HG03196 (cell line): Measurements from ENCODE around the gene FAXC.
A peak's percentile ranks its signal among the peaks of the same experiment; 100 is the strongest.

Experiments used
- ATAC-seq: cut with Tn5 transposase; IDR thresholded peaks from one replicate; pipeline ENCODE4 v1.9.1; 2021; ENCODE audit not compliant: unreplicated experiment

FAXC gene

DNA sequence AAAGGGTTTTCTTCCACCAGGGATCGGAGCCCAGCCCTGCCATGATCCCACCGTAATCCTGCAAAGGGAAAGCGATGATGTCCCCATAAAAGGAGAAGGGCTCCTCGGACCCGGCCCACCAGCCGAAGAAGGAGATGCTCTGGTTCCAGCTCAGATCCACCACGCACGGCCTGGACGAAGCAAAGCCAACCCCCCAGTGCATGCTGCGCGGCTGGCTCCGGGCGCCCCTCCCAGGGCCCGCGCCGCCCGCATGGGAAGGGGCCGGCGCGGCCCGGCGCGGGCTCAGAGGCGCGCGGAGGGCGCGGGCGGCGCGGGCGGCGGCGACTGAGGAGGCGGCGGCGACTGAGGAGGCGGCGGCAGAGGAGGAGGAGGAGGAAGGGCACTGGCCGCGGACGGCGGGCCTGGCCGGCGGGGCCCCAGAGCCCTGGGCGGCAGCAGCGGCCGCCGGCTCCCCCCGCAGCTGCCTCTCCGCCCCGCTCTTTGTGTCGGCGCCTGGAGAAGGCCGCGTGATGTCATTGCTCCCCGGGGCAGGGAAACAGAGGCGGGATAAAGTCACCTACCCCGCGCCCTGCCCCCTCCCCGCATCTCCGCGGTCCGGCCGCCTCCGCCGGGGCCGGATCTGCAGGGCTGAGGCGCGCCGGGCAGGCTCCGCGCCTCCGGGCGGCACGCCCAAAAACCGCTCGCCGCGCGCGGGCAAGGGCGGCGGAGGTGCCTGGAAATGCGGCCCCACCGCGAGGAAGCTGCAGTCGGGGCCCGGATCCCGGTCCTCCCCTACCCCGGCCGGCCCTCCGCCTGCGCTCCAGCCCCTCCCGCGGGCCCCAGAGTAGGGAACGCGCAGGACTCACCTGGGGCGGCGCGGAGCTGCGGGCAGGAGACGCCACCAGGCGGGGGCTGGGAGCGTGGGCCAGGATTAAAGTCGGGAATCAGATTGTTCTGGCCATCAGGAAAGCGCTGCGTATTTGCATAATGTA is at the start of gene FAXC:
FAXC (minus strand) TSS at position 504 of the 971 bp plus-strand sequence; CDS start at position 202, 302 bp downstream.
- ATAC-seq = peak; percentile 42

DNA sequence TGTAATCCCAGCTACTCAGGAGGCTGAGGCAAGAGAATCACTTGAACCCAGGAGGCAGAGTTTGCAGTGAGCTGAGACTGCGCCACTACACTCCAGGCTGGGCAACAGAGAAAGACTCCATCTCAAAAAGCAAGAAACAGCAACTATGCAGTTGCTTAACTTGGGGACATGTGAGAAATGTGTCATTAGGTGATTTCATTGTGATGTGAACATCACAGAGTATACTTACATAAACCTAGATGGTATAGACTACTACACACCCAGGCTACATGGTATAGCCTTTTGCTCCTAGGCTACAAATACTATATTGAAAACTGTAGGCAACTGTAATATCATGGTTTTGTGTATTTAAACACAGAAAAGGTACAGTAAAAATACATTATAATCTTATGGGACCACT is 47.8 kb upstream of the FAXC start:
- no peak for ATAC-seq

DNA sequence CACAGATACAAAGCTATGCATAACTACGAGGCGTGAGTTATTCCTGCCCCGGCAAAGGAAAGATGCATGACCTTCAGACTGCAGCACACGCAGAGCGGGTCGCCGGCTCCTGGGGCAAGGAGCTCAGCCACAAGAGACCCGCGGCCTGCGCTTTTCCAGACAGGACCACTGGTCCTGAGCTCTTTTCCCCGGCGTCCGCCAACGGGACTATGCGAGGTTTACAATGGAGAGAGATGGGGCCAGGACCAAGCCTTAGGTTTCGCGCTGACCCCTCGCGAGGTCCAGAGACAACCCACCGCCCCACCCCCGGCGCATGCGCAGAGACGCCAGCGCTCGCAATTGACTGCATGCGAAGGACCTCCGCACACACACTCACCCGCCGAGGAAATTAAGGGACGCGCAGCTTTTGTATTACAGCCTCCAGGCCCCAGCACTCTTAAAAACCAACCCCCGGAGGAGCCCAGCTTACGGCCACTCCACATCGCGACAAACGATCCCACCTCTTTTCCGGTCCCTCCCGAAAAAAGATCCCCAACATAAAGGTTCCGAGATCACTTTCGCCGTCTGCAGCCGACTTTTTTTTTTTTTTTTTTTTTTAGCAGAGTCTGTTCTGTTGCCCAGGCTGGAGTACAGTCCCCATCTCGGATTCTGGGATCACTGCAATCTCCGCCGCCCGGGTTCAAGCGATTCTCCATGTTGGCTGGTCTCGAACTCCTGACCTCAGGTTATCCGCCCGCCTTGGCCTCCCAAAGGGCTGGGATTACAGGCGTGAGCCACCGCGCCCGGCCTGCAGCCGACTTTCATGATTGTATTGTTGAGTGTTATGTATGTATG is 44.4 kb upstream of the FAXC start, which contains the start of gene COQ3:
COQ3 (minus strand) TSS at position 498 of the 834 bp plus-strand sequence; CDS start at position 482, 16 bp downstream.
- ATAC-seq = peak; percentile 77

DNA sequence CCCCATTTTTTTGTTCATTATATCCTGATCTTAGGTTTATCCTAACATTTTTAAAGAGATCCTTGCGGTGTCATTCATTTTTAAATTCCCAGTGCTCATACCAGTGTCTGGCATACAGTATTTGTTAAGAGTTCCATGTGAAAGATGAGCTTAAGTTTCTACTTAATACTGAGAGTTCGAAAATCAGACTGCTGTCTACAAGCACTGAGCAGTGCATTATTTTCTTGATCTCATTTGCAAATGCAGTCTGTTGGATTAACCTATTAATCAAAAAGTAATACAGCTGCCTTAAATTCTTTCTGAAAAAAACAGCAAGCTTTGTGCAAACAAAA is 43.9 kb upstream of the FAXC start:
- peak; percentile 22 for ATAC-seq

DNA sequence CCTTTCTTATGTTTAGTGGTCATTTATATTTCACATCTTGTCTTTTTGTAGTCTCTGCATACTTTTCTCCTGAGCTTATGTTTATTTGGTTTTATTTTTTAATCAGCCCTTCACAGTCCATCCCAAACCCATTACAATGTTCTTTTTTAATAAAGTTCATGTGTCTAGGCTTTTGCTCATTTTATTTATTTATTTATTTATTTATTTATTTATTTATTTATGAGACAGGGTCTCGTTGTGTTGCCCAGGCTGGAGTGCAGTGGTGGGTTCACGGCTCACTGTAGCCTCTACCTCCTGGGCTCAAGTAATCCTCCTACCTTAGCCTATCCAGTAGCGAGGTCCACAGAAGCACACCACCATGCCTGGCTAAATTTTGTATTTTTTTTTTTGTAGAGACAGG is 41.4 kb upstream of the FAXC start:
- no peak for ATAC-seq

DNA sequence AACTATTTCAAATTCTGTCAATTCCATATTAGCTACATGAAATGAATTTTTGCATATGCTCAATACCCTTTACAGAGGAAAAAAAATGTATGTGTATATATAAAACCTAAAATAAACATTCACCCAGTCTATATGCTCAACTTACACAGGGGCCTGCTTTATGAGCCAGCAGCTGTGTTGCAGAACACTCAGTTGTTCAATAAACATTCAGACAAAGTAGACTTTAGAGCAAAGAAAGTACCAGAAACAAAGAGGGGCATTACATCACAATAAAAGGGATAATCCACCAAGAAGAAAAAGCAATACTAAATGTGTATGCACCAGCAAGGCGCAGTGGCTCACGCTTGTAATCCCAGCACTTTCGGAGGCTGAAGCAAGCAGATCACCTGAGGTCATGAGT is 35.0 kb upstream of the FAXC start:
- ATAC-seq = no peak

DNA sequence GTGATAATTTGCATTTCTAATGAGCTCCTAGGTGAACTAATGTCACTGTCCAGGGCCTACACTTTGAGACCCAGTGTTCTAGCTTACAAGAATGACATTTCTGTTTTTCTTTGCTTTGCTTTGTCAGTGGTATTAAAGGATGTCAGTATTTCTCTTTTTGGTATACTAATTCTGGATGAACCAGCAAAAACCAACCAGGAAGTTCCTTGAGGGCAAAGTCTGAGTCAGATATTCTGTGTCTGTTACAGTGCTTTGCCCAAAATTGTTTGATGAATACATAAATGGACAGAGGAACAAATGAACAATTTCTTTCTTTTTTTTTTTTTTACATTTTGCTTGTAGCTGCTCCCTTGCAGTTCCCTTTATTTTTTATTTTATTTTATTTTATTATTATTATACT is 29.2 kb upstream of the FAXC start:
- no peak for ATAC-seq

DNA sequence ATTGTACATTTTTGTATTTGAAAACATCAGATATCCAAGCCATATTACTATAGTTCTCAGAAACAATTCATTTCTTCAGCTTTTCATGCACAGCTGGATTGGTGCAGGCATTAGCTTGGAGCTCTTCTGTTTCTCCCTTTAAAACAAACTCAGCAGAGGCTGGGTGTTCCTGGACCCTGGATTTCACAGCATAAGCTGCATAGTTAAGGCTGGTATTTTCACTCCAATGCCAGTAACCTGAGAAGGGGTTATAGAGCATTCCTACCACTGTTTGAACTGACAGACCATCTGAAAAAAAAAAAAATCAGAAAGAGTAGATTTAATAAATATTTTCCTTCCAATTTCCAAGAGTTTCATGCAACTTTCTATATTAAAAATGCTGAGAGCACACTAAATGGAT is 20.1 kb upstream of the FAXC start:
- no peak for ATAC-seq

DNA sequence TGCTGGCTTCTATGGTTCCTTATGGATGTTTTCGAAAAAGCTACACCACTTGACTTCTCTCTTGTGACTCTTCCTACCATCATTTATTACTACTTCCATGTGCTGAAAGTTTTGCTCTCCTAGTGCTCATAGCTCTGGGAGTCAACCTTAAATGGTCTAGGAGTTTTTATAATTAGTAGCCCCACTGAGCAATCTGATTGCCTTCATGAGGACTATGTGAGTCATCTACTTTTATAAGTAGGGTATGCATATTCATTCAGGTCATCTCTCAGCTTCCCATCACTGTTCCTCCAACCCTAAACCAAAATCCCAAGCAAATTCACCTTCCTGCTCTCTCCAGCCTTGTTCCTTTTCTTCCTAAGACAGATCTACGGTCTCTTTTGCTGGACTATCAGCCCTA is 17.4 kb upstream of the FAXC start:
- no peak for ATAC-seq

DNA sequence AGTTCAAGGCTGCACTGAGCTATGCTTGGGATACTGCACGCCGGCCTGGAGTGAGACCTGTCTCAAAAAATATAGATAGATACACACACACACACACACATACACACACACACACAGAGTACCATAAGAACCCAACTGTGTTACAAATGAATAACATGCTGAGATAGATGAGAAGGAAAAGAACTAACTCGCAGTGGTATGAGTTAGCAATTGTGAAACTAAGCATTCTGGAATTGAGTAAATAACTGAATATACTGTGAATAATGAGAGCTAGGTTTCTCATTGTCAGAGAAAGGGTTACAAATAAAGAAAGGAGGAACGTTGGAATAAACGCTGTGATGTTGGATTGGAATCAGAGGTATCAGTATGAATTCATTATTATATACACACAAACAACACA is 14.6 kb upstream of the FAXC start:
- peak; percentile 72 for ATAC-seq

DNA sequence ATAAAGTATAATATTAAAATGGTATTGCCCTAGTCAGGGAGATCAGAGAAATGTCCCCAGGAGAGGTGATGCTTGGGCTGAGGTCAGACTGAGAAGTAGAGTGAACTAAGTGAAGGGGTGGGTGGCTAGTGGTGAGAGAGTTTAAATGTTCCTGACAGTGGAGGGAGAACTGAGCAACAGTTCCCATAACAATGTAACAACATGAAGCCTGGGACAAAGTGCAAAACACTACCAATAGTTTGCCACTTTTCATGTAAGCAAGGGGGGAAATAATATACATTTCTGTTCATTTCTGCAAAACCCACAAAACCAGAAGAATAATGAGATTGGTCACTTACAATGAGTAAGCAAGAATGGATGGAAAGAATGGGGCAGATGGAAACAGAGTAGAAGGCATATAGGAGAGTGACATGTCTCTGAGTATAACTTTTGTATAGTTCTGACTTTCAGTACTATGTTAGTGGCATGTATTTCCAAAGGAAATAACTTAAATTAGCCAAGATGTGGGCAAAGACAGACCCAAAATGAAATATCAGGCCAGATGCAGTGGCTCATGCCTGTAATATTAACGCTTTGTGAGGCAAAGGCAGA is 13.3 kb upstream of the FAXC start:
- ATAC-seq = no peak

DNA sequence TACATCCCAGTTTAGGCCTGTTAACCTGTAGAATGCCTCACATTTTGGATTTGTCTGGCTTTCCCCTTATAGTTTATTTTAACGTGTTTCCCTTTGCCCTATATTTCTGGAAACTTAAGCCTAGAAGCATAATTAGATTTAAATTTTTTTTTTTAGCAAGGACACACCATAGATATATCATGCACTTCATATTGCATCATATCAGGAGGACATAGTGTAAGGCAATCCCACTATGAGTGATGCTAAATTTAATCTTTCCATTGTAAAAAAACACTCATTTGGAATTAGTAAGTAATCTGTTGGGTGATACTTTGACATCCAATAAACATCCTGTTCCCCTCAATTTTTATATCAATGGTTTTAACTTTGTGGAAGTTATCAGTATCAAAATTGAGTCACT is 10.3 kb upstream of the FAXC start:
- ATAC-seq = no peak

DNA sequence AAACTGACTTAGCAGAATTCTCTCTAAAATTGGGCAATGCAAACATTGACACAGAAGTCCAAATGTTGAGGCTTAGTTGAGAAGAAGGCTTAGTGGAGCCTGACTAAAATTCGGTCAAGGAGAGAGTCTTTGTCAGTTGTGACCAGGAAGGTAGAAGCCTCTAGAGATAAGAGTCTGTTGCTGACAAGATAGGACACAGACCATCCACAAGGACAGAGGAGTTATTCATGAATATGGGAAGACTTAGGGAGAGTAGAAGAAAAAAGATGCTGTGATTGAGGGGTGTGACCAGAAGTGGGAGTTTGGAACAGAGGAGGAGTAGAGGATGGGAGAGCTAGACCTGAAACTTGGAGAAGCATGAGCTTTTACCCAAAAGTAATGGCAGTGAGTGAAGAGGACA is 7.2 kb upstream of the FAXC start:
- ATAC-seq = no peak

DNA sequence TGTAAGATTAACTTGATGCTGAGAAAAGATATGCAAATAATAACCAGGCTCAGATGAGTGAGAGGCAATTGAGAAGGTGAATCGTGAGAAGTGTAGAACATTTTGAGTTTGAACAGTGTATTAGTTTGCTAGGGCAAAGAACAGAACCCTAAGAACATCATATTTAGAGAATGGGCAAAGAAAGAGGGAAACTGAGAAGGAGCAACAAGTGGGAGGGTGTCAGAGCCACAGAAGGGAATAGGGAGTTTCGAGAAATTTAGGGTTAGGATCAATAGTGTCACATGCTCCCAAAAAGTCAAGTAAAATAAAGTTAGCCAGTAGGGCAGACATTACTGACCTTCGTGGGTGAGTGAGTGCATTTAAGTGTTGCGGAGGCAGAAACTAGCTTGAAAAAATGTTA is 5.5 kb upstream of the FAXC start:
- ATAC-seq = no peak

DNA sequence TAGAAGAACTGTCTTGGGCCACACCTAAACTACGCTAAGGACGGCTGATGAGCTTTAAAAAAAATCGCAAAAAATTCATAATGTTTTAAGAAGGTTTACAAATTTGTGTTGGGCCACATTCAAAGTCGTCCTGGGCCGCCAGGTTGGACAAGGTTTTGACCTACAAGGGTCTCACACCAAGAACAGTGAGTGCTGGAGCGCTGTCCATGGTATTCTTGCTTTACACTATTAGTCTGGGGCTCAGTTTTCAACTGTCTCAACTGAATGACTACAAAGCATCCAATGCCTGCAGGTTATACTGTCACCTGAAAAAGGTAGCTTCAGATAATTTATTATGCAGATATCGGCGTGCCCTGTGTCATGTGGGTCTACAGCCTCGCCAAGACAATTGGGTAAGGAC is 3.7 kb upstream of the FAXC start:
- ATAC-seq = no peak

DNA sequence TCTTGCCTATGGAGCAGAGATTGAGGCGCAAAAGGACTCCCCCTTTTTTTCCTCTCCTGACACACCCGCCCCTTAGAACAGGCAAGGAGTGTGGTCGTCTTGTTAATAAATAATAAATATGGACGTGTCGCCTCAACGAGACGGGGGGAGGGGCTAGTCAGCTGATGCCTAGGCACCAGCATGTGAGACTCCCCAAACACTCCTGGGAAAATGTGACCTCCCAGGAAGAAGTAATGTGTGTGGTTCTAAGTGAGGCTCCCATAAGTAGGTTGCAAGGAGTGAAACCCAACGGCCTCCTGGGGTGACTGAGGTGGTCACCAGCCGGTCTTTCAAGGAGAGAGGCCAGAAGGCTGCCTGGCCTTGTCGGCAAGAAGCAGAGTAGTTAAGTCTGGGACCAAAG is 1.1 kb upstream of the FAXC start:
- ATAC-seq = no peak

DNA sequence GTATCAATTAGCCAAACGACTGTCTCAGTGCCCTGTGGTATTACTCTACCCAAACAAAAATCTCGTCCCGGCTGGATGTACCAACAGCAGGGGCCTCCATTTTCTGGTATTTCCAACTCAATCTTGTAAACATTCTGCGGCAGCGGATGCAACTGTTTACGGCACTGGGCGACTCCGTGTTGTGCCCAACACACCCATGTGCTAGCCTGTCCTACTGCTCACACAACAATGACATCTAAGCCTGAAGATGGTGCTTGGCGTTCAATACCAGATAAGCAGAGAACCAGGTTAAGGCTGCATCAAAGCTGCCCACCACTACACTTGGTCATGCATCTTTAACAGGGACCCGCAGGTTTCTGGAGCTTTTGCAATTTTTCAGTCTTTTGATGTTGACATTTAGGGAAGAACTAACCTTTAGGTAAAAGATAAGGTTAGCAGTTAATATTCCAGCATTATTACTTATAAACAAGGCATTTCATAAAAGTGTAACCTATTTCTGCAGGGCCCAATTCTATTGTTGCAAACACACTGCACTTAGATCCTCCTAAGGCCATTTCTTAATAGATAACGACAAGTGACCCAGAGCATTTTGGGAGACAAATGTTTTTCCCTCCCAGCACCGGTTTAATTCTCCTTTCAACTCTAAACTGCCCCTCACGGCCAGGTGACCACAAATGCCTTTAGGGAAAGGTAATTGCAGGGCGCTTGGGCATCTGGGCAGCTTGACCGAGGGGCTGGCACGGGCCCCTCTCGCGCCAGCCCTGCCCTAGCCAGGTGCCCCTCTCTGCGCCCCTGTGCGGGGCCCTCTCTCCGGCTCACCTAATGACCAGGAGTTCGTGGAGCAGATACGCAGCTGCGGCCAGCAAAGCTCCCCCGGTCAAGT is 945 bp downstream of the FAXC start:
- no peak for ATAC-seq

DNA sequence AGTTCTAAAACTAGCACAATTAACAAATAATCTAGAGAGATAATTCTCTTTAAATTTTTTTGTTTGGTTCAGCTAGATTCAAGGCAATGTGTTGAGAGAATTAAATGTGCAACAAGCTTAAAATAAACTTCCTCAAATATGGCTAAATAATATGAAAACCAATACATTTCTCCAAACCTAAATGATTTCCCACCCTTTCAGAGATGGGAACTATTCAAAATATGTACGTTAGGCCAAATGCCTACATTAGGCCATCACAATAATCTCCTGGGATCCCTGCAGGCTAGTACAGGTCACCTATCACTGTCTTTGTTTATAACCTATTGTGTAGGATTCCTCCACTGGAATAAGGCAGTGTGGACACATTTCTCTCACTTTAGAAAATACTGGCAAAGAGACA is 1.7 kb downstream of the FAXC start:
- ATAC-seq = no peak

DNA sequence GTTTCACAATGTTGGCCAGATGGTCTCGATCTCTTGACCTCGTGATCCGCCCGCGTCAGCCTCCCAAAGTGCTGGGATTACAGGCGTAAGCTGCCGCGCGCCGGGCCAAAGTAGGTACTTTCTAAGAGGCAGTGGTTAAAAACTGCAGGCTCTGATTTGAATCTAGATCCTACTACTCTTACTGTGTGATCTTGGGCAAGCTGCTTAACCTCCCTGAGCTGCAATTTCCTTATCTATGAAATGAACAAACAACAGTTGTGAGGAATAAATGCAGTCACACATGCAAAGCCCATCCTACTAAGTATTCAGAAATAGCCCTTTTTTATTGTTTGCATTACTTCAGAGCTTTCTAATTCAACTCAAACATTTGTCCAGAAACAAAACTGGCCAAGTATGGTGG is 2.9 kb downstream of the FAXC start:
- ATAC-seq = no peak

DNA sequence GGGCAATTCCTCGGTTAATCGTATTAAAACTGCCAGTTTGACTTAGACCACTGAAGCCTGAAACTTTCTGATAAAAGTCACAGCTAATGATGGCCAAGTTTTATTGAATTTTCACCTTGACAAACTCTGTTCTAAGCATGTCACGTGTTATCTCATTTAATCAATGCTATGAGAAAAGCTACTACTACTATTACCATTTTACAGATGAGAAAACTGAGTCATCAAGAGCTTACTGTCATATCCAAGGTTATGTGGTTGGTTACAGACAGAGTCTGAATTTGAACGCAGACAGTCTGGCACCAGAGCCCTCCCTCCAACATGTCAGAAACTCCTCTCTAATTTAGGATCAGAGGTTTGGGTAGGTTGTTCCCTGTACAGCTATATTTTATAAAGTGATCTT is 4.3 kb downstream of the FAXC start:
- no peak for ATAC-seq

DNA sequence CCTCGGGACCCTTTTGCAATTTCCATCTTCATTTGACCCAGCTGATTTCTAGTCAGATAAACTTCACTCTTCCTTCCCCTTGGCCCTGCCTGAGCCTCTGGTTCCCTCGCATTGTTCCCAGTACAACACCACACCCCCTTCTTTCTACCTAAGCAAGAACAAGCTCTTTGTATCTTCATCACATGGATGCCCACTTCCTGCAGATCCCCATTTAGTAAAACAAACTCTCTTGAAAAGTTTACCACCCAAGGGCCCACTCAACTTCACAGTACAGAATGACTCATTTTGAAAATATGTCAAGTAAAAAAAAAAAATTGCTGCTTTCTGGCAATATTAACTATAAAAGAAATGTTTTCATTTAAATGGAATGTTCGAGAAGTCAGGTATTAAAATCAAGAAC is 5.2 kb downstream of the FAXC start:
- no peak for ATAC-seq
